Prostate gland (tissue), 2 donors: ENCODE results near the gene VIPR2. TPM values are rescaled to one million over a fixed set of nuclear protein-coding genes. Genes with fewer than 3 reads are reported as not detected.

Source experiments
- DNase-seq: peaks from one replicate; pipeline ENCODE4 v3.0.0-alpha.2; 2019; ENCODE audit warnings: low spot score
- H3K27ac ChIP-seq, 2 donors: fragments of 200-600 bp; sonication (generic); 2 replicates each; pipeline ENCODE4 v1.5.1; 2017 to 2019
- H3K27me3 ChIP-seq: fragments of 200-600 bp; sonication (generic); replicated peaks from 2 replicates; pipeline ENCODE4 v1.5.1; 2019; ENCODE audit not compliant: insufficient read depth
- H3K36me3 ChIP-seq, 2 donors: fragments of 200-600 bp; sonication (generic); 1 replicate in 1 of 2; 2 replicates in 1 of 2; pipeline versions ENCODE4 v1.5.1 to v1.8.1; 2017 to 2019
- H3K4me1 ChIP-seq: fragments of 200-600 bp; sonication (generic); replicated peaks from 2 replicates; pipeline ENCODE4 v1.5.1; 2019
- H3K4me3 ChIP-seq, 2 donors: fragments of 200-600 bp; sonication (generic); 2 replicates each; pipeline ENCODE4 v1.5.1; 2017 to 2019
- H3K9me3 ChIP-seq: fragments of 200-600 bp; sonication (generic); 2 replicates; pipeline ENCODE4 v1.5.1; 2017
- POLR2A ChIP-seq: fragments of 450-650 bp; IDR thresholded peaks from one replicate; pipeline ENCODE4 v1.6.1; 2016; ENCODE audit warnings: antibody characterized with exemption, mild to moderate bottlenecking
- POLR2AphosphoS5 ChIP-seq: sonication (generic); formaldehyde crosslinking; IDR thresholded peaks from one replicate; pipeline ENCODE4 v1.6.1; 2017; ENCODE audit warnings: antibody characterized with exemption
- WGBS: methylation state at CpG from one replicate; pipeline ENCODE4 v1.1.5; 2018; 5-methylcytosine and 5-hydroxymethylcytosine counted together
- intact Hi-C: fragments of 100-400 bp; cut with DNase I; formaldehyde crosslinking; loops from one replicate; pipeline ENCODE4 v1.14.2; 2022
- total RNA-seq, 2 donors: library from RNA; depleted of rRNA; stranded (reverse); fragments of >200 nt; gene quantifications; one replicate each; pipeline ENCODE4 v1.1.0, GENCODE V29; 2016
- TF ChIP-seq, protein P1 (sequence below), 4 experiments: fragments of 200-600 bp in 2 of 4; fragments of 450-650 bp in 2 of 4; sonication (generic) in 2 of 4; IDR thresholded peaks; 1 replicate in 3 of 4; 2 replicates in 1 of 4; pipeline ENCODE4 v1.5.1; 2016 to 2019; ENCODE audit warnings: antibody characterized with exemption in 4 of 4, mild to moderate bottlenecking in 2 of 4, moderate library complexity in 2 of 4

Gene VIPR2
- total RNA-seq, 2 donors from 2014 or later: 1.0 to 13.5 TPM

- intact Hi-C loops: no loop called here
- Histone ChIP-seq H3K4me3 (no peak overlapping the region), H3K27me3 (no peaks in the 10 kb centered on the region), H3K4me1 (peaks cover 11% of the 10 kb centered on the region), H3K9me3 (no peaks in the 10 kb centered on the region), H3K36me3 (no peaks in the 10 kb centered on the region), H3K27ac (peak overlapping the region; percentile 79 to 82)
- no peak for DNase-seq
- TF ChIP-seq POLR2AphosphoS5 (no peak), POLR2A (no peak)
- TF ChIP-seq, protein P1, sequence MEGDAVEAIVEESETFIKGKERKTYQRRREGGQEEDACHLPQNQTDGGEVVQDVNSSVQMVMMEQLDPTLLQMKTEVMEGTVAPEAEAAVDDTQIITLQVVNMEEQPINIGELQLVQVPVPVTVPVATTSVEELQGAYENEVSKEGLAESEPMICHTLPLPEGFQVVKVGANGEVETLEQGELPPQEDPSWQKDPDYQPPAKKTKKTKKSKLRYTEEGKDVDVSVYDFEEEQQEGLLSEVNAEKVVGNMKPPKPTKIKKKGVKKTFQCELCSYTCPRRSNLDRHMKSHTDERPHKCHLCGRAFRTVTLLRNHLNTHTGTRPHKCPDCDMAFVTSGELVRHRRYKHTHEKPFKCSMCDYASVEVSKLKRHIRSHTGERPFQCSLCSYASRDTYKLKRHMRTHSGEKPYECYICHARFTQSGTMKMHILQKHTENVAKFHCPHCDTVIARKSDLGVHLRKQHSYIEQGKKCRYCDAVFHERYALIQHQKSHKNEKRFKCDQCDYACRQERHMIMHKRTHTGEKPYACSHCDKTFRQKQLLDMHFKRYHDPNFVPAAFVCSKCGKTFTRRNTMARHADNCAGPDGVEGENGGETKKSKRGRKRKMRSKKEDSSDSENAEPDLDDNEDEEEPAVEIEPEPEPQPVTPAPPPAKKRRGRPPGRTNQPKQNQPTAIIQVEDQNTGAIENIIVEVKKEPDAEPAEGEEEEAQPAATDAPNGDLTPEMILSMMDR (IDR thresholded peaks at IDR 0.05): no peak
- 91% methylated on average over 9 of the region's 9 CpGs for WGBS
Observed at GRCh38 chr7:159013825-159014289, 130.8 kb downstream of the VIPR2 start.

DNA sequence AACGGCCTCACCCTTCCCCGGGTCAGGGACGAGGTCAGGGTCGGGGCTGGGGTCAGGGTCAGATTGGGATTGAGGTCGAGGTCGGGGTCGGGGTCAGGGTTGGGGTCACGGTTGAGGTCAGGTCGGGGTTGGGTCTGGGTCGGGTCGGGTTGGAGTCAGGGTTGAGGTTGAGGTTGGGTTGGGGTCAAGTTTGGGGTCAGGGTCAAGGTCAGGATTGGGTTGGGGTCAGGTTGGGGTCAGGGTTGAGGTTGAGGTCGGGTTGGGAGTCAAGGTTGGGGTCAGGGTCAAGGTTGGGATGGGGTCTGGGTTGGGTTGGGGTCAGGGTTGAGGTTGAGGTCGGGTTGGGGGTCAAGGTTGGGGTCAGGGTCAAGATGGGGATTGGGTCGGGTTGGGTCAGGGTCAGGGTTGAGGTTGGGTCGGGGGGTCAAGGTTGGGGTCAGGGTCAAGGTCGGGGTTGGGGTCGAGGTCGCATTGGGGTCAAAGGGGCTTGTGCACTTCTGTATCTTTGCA is 131.4 kb downstream of the VIPR2 start:
- no peak for DNase-seq
- Histone ChIP-seq H3K4me1 (peaks cover 11% of the 10 kb centered on the region), H3K9me3 (no peaks in the 10 kb centered on the region), H3K4me3 (no peak overlapping the region), H3K27me3 (no peaks in the 10 kb centered on the region), H3K27ac (peak overlapping the region; percentile 79 to 82), H3K36me3 (no peaks in the 10 kb centered on the region)
- TF ChIP-seq, protein P1 (IDR thresholded peaks at IDR 0.05): no peak
- WGBS: 84% methylated on average over 18 of the region's 18 CpGs
- intact Hi-C loops: no loop called here

DNA sequence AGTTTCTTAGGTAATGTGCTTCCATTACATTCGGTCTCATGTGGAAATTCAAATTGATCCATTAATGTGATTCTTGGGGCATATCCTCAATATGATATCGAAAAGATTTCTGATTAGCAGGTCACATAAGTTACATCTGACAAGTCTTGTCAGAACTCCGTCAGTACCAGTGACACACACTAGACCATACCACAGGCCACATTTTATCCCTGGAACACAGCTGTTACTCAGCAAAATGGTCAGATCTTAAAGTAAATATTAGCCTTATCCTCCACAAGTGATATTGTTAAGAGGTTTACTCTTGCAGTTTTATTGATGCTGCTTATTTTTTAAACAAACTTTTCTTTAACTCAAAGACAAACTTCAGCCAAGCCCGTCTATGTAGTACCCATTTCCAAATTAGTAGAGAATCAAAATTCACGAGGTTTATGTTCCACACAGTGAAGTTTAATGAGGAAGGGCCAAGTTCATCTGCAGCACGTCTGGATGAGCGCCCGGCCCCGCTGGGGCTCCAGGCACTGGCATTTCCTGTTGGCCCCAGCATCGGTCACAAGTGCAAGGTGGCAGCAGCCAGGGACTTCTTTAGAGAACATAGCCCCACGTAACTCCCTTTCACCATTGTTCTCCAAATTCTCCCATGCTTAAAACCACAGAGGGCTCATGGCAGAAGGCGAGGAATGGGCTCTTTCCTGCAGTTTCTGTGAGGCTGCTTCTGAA is 132.2 kb downstream of the VIPR2 start:
- Histone ChIP-seq H3K9me3 (no peaks in the 10 kb centered on the region), H3K4me1 (peaks cover 11% of the 10 kb centered on the region), H3K27ac (peak overlapping the region; percentile 79 to 82), H3K27me3 (no peaks in the 10 kb centered on the region), H3K4me3 (no peak overlapping the region), H3K36me3 (no peaks in the 10 kb centered on the region)
- intact Hi-C loops: no loop called here
- TF ChIP-seq, protein P1 (IDR thresholded peaks at IDR 0.05): no peak
- TF ChIP-seq POLR2AphosphoS5: peak; percentile 92
- 15% methylated on average over 12 of the region's 12 CpGs for WGBS
- DNase-seq: peak; percentile 93

DNA sequence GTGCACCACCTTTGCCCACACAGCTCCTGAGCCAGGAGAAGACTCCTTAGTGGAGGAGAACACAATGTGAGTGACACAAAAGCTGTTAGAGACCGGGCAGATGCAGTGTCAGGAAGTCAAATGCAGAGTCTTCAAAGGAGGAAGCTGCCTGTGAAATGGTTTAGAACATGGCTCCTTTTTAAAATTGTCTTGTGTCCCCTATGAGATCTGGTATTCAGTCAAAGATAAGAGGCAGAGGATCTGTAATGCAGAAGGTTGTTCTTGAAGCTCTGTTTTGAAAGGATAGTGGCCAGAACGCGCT is 133.0 kb downstream of the VIPR2 start:
- H3K27ac ChIP-seq: peak overlapping the region; percentile 4 to 82

More for the DNA sequence above, 133.0 kb downstream of the VIPR2 start:
- intact Hi-C loops: no loop called here
- no peak for DNase-seq
- no peak overlapping the region for H3K4me3 ChIP-seq
- no peaks in the 10 kb centered on the region for H3K9me3 ChIP-seq
- WGBS: 91% methylated on average over 3 of the region's 3 CpGs
- TF ChIP-seq, protein P1 (IDR thresholded peaks at IDR 0.05): no peak
- TF ChIP-seq POLR2AphosphoS5 (no peak), POLR2A (no peak)
- H3K4me1 ChIP-seq: peaks cover 11% of the 10 kb centered on the region
- H3K36me3 ChIP-seq: no peaks in the 10 kb centered on the region
- no peaks in the 10 kb centered on the region for H3K27me3 ChIP-seq
